ENCODE measurements around the gene HMGB2.

Gene HMGB2

DNA sequence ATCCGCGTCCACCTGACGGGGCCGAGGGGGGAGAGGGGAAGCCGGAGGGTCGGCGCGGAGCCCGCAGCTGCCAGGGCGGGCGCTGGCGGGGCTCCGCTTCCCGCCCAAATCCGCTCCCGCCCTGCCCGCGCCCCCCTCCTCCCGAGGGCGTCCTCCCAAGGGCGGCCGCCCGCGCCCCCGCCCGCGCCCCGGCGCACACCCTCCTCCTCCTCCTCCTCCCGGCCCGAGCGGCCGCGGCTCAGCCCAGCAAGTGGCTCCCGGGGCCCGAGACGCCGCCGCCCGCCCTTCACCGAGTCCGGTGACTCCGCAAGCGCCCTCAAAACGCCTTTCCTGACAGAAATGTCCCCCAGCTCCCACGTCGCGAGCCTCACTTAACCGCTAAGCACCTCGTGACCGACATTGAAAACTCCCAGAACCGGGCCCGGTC, 487 bp downstream of the HMGB2 start:
- Histone ChIP-seq H3K9me3 (ENCODE audit: insufficient read depth, low read length) (no peaks in the 10 kb centered on the region), H3K4me3 (ENCODE audit: insufficient read length, low read depth) (peak overlapping the region; percentile 91), H3K9ac (ENCODE audit: insufficient read length, low read depth) (peak overlapping the region; percentile 99), H3K4me1 (ENCODE audit: insufficient read depth, insufficient read length) (no peaks in the 10 kb centered on the region), H3K27me3 (ENCODE audit: insufficient read depth, insufficient read length) (no peaks in the 10 kb centered on the region), H3K36me3 (ENCODE audit: insufficient read depth, insufficient read length, low read length) (peaks cover 35% of the 10 kb centered on the region)
- no peak for DNase-seq (ENCODE audit: low read depth, low spot score)
- TF ChIP-seq ZNF274 (IDR thresholded peaks at IDR 0.05; ENCODE audit: low read depth, low read length) (no peak), SUZ12 (IDR thresholded peaks at IDR 0.05; ENCODE audit: extremely low read depth, insufficient read depth, insufficient read length) (no peak), YY1 (IDR thresholded peaks at IDR 0.05; ENCODE audit: insufficient read depth, insufficient read length) (no peak)

DNA sequence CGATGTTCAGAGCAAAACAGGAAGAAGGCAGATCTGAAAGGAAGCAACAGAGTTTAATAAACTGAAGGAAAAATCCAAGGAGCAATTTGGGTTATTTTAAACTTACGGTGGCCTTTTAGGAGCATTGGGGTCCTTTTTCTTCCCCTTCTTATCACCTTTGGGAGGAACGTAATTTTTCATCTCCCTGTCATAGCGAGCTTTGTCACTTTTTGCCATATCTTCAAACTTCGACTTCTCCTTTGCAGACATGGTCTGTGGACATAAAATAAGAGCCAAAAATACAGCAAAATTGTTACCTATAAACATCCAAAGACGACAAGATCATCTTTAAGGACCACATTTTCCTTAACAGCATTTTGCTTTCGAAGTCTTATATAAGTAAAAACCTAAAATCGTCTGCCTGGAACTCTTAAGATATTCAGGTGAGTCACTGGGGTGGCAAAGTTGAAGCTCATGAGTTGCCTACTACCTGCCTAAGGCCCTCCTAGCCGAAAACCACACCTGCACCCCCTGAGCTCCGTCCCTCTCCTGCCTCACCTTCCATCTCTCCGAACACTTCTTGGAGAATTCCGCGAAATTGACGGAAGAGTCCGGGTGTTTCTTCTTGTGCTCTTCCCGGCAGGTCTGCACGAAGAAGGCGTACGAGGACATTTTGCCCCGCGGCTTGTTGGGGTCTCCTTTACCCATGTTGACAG, 1.0 kb downstream of the HMGB2 start:
- Histone ChIP-seq H3K9ac (ENCODE audit: insufficient read length, low read depth) (peak overlapping the region; percentile 99), H3K4me3 (ENCODE audit: insufficient read length, low read depth) (peak overlapping the region; percentile 91), H3K9me3 (ENCODE audit: insufficient read depth, low read length) (no peaks in the 10 kb centered on the region), H3K36me3 (ENCODE audit: insufficient read depth, insufficient read length, low read length) (peaks cover 38% of the 10 kb centered on the region), H3K27me3 (ENCODE audit: insufficient read depth, insufficient read length) (no peaks in the 10 kb centered on the region), H3K4me1 (ENCODE audit: insufficient read depth, insufficient read length) (no peaks in the 10 kb centered on the region)
- no peak for DNase-seq (ENCODE audit: low read depth, low spot score)
- TF ChIP-seq SUZ12 (IDR thresholded peaks at IDR 0.05; ENCODE audit: extremely low read depth, insufficient read depth, insufficient read length), result no peak
- TF ChIP-seq ZNF274 (IDR thresholded peaks at IDR 0.05; ENCODE audit: low read depth, low read length), result no peak

DNA sequence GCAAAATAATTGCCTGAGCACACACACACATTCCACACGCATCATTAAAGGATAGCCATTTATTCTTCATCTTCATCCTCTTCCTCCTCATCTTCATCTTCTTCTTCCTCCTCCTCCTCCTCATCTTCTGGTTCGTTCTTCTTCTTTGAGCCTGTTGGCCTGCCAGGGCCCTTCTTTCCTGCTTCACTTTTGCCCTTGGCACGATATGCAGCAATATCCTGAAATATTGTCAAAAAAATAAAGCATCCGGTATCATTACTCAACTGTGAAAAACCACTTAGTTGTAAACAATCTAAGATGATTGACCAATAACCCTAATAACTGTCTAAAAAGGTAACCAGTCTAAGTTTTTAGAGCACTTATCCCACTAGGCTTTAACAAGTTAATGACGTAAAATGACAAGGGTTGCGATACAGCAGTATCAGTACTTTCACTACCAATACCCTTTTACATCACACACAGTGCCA, 2.1 kb downstream of the HMGB2 start:
- H3K27me3 ChIP-seq (ENCODE audit: insufficient read depth, insufficient read length), result no peaks in the 10 kb centered on the region
- DNase-seq (ENCODE audit: low read depth, low spot score), result no peak
- H3K9ac ChIP-seq (ENCODE audit: insufficient read length, low read depth), result no peak overlapping the region
- H3K9me3 ChIP-seq (ENCODE audit: insufficient read depth, low read length), result no peaks in the 10 kb centered on the region
- no peaks in the 10 kb centered on the region for H3K4me1 ChIP-seq (ENCODE audit: insufficient read depth, insufficient read length)
- H3K4me3 ChIP-seq (ENCODE audit: insufficient read length, low read depth), result no peak overlapping the region
- no peak for TF ChIP-seq ZNF274 (IDR thresholded peaks at IDR 0.05; ENCODE audit: low read depth, low read length)
- peaks cover 38% of the 10 kb centered on the region for H3K36me3 ChIP-seq (ENCODE audit: insufficient read depth, insufficient read length, low read length)

DNA sequence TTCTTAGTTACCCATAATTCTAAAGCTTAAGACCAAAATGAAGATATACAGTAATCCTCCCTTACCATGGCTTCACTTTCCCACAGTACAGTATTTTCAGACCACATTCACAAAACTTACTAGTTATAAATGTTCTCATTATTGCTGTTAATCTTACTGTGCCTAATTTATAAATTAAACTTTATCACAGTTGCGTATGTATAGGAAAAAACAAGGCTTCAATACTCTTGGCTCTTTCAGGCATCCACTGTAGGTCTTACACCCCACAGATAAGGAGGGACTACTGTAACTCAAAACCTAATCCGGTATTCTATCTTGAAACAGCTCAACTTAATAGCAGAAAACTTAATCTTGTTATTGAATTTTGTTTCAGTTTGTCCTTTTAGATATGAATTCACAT, 3.6 kb downstream of the HMGB2 start:
- Histone ChIP-seq H3K4me3 (ENCODE audit: insufficient read length, low read depth) (no peak overlapping the region), H3K27me3 (ENCODE audit: insufficient read depth, insufficient read length) (no peaks in the 10 kb centered on the region), H3K9ac (ENCODE audit: insufficient read length, low read depth) (no peak overlapping the region), H3K4me1 (ENCODE audit: insufficient read depth, insufficient read length) (no peaks in the 10 kb centered on the region), H3K9me3 (ENCODE audit: insufficient read depth, low read length) (no peaks in the 10 kb centered on the region), H3K36me3 (ENCODE audit: insufficient read depth, insufficient read length, low read length) (peaks cover 38% of the 10 kb centered on the region)
- no peak for TF ChIP-seq ZNF274 (IDR thresholded peaks at IDR 0.05; ENCODE audit: low read depth, low read length)
- no peak for TF ChIP-seq SUZ12 (IDR thresholded peaks at IDR 0.05; ENCODE audit: extremely low read depth, insufficient read depth, insufficient read length)
- no peak for TF ChIP-seq YY1 (IDR thresholded peaks at IDR 0.05; ENCODE audit: insufficient read depth, insufficient read length)
- DNase-seq (ENCODE audit: low read depth, low spot score), result no peak

DNA sequence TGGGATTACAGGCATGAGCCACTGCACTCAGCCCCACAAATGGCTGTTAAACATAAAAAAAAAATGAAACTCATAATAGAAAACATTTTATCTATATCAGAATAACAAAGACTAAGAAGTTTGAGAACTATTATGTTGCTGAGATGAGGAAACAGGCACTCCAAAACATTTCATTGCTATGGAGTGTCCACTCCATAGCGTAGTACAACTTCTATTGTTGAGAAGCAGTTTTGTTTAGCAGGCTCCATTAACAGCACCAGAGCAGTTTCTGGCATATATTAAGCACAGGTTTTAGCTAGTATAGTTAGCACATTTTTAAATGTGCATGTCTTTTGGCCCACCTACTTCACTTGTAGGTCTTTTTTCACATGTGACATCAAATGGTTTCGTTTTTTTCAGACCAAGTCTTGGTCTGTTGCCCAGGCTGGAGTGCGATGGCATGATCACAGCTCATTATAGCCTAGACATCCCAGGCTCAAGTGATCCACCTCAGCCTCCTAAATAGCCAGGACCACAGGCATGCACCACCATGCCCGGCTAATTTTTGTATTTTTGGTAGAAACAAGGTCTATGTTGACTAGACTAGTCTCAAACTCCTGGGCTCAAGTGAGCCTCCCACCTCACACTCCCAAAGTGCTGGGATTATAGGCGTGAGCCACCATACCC, 5.8 kb downstream of the HMGB2 start:
- Histone ChIP-seq H3K9ac (ENCODE audit: insufficient read length, low read depth) (no peak overlapping the region), H3K4me3 (ENCODE audit: insufficient read length, low read depth) (no peak overlapping the region), H3K27me3 (ENCODE audit: insufficient read depth, insufficient read length) (no peaks in the 10 kb centered on the region), H3K36me3 (ENCODE audit: insufficient read depth, insufficient read length, low read length) (peaks cover 40% of the 10 kb centered on the region), H3K9me3 (ENCODE audit: insufficient read depth, low read length) (no peaks in the 10 kb centered on the region), H3K4me1 (ENCODE audit: insufficient read depth, insufficient read length) (no peaks in the 10 kb centered on the region)
- no peak for DNase-seq (ENCODE audit: low read depth, low spot score)
- TF ChIP-seq SUZ12 (IDR thresholded peaks at IDR 0.05; ENCODE audit: extremely low read depth, insufficient read depth, insufficient read length) (no peak), YY1 (IDR thresholded peaks at IDR 0.05; ENCODE audit: insufficient read depth, insufficient read length) (no peak), ZNF274 (IDR thresholded peaks at IDR 0.05; ENCODE audit: low read depth, low read length) (no peak)

DNA sequence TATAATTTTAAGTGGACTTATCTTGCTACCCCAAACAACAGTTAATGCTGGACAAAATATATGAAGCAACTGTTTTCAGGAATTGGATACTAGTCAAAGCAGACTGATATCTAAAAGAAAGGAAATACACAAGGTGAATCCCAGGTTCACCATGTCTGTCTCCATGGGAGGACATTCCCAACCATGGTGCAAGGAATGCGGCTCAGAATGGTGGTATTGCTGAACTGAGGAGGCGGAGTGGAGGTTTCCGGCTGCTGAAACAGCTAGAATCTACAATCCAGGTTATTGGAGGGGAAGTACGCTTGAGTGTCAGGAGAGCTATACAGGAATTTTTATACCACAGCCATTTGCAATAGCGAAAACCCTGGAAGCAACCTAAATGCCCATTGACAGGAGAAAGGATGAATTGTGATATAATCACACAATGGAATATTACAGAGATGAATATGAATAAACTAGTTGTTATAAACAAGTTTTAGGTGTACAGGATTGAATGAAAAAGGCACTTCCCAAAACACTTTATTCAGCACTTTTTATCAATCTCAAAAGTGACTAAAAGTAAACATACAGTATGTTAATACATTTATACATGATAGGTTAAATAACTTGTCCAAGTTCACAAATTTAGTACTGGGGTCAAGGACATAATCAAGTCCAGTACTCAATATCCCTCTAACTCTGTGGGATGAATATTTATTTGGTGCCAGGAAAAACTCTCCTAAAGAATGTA, 9.0 kb downstream of the HMGB2 start:
- Histone ChIP-seq H3K9ac (ENCODE audit: insufficient read length, low read depth) (no peak overlapping the region), H3K4me3 (ENCODE audit: insufficient read length, low read depth) (no peak overlapping the region), H3K9me3 (ENCODE audit: insufficient read depth, low read length) (no peaks in the 10 kb centered on the region), H3K4me1 (ENCODE audit: insufficient read depth, insufficient read length) (no peaks in the 10 kb centered on the region), H3K27me3 (ENCODE audit: insufficient read depth, insufficient read length) (no peaks in the 10 kb centered on the region), H3K36me3 (ENCODE audit: insufficient read depth, insufficient read length, low read length) (peaks cover 30% of the 10 kb centered on the region)
- no peak for DNase-seq (ENCODE audit: low read depth, low spot score)
- no peak for TF ChIP-seq YY1 (IDR thresholded peaks at IDR 0.05; ENCODE audit: insufficient read depth, insufficient read length)
- TF ChIP-seq ZNF274 (IDR thresholded peaks at IDR 0.05; ENCODE audit: low read depth, low read length), result no peak
- no peak for TF ChIP-seq SUZ12 (IDR thresholded peaks at IDR 0.05; ENCODE audit: extremely low read depth, insufficient read depth, insufficient read length)

DNA sequence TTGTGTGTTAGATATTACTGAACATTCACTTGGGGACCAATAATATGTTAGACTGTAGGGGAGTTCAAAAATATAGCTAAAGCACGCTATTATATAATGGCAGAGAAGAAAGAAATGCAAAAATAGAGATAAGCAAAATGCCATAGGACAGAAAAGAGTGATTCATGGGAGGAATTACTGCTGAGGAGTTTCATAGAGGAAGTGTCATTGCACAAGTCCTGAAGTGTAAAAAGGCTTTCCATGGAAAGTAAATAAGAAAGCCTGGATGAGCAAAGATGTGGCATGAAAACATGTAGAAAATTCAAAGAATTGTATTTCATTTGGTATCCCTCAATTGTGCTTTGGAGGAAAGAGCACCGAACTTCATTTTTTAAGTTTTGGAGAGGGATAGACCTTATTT, 14.5 kb downstream of the HMGB2 start:
- no peak for DNase-seq (ENCODE audit: low read depth, low spot score)
- H3K9me3 ChIP-seq (ENCODE audit: insufficient read depth, low read length), result no peaks in the 10 kb centered on the region
- TF ChIP-seq SUZ12 (IDR thresholded peaks at IDR 0.05; ENCODE audit: extremely low read depth, insufficient read depth, insufficient read length) (no peak), ZNF274 (IDR thresholded peaks at IDR 0.05; ENCODE audit: low read depth, low read length) (no peak), YY1 (IDR thresholded peaks at IDR 0.05; ENCODE audit: insufficient read depth, insufficient read length) (no peak)
- H3K36me3 ChIP-seq (ENCODE audit: insufficient read depth, insufficient read length, low read length), result peaks cover 33% of the 10 kb centered on the region
- no peak overlapping the region for H3K4me3 ChIP-seq (ENCODE audit: insufficient read length, low read depth)
- H3K27me3 ChIP-seq (ENCODE audit: insufficient read depth, insufficient read length), result no peaks in the 10 kb centered on the region
- no peaks in the 10 kb centered on the region for H3K4me1 ChIP-seq (ENCODE audit: insufficient read depth, insufficient read length)
- H3K9ac ChIP-seq (ENCODE audit: insufficient read length, low read depth), result no peak overlapping the region
